Glutamatergic neuron (in vitro differentiated cells): Measurements from ENCODE around the gene GTF2F1. TPM values are rescaled to one million over a fixed set of nuclear protein-coding genes. Genes with fewer than 3 reads are reported as not detected.

Experiments
- DNase-seq: peaks from one replicate; pipeline ENCODE4 v3.0.0; 2022
- H3K27ac Mint-ChIP-seq: one replicate; pipeline ENCODE4 v1.8.0; 2020; ENCODE audit warnings: mild to moderate bottlenecking, mixed read lengths, inconsistent platforms; ENCODE audit not compliant: unreplicated experiment
- H3K27me3 Mint-ChIP-seq: one replicate; pipeline ENCODE4 v1.8.0; 2020; ENCODE audit warnings: mild to moderate bottlenecking, moderate library complexity, mixed read lengths, inconsistent platforms; ENCODE audit not compliant: unreplicated experiment
- H3K36me3 Mint-ChIP-seq: one replicate; pipeline ENCODE4 v1.8.0; 2020; ENCODE audit warnings: mild to moderate bottlenecking, mixed read lengths, inconsistent platforms; ENCODE audit not compliant: unreplicated experiment
- H3K4me1 Mint-ChIP-seq: one replicate; pipeline ENCODE4 v1.8.0; 2020; ENCODE audit warnings: mild to moderate bottlenecking, low read depth, mixed read lengths, inconsistent platforms; ENCODE audit not compliant: unreplicated experiment
- H3K4me3 Mint-ChIP-seq: one replicate; pipeline ENCODE4 v1.8.0; 2020; ENCODE audit warnings: mild to moderate bottlenecking, mixed read lengths, inconsistent platforms; ENCODE audit not compliant: unreplicated experiment
- H3K9me3 Mint-ChIP-seq: one replicate; pipeline ENCODE4 v1.8.0; 2020; ENCODE audit warnings: mild to moderate bottlenecking, moderate library complexity, mixed read lengths, inconsistent platforms; ENCODE audit not compliant: unreplicated experiment
- total RNA-seq: library from RNA; stranded (reverse); fragmentation: NEBNext Ultra II Directional; extraction: Animal tissue kit (Norgen Biotek cat#: 25700); gene quantifications from one replicate; pipeline ENCODE4 v1.2.1, GENCODE V29; 2021; ENCODE audit not compliant: unreplicated experiment
- TF ChIP-seq, protein P1 (sequence below): fragments of 200-600 bp; sonication (generic); IDR thresholded peaks from one replicate; pipeline ENCODE4 v1.5.0; 2021; ENCODE audit not compliant: partially characterized antibody, unreplicated experiment

The GTF2F1 gene
- total RNA-seq, 1 donor from 2014 or later, result 56.0 TPM

DNA sequence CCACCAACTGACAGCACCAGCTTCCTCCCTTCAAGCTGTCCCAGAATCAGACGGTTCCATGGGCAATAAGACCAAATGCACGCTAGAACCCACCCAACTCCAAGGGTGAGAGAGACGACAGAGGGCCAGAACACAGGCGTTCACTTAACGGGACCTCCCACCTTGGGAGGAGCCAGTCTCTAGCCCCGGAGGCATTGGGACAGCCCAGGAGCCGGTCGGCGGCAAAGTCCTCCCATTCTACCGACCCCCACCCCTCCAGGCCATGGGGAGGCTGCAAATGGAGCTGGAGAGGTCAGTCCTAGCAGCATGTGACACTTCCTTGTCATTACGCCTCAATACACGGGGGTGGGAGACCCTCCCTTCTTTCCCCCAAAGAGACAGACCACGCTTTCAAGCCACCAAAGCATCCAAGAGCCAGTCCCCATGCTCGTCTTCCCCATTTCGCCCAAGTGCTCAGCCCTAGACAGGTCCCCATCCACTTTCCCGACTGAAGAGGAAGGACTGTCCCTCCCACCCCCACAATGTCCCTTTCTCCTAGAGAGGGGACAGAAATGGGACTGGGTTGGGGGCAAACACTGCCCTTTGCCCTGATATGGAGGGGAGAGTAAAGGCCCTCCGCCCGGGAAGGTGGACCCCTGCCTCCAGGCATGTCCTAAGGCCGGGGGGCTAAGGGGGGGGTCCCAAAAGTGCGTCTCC, 30.7 kb upstream of the GTF2F1 start:
- TF ChIP-seq, protein P1, sequence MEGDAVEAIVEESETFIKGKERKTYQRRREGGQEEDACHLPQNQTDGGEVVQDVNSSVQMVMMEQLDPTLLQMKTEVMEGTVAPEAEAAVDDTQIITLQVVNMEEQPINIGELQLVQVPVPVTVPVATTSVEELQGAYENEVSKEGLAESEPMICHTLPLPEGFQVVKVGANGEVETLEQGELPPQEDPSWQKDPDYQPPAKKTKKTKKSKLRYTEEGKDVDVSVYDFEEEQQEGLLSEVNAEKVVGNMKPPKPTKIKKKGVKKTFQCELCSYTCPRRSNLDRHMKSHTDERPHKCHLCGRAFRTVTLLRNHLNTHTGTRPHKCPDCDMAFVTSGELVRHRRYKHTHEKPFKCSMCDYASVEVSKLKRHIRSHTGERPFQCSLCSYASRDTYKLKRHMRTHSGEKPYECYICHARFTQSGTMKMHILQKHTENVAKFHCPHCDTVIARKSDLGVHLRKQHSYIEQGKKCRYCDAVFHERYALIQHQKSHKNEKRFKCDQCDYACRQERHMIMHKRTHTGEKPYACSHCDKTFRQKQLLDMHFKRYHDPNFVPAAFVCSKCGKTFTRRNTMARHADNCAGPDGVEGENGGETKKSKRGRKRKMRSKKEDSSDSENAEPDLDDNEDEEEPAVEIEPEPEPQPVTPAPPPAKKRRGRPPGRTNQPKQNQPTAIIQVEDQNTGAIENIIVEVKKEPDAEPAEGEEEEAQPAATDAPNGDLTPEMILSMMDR, result no peak
- peaks cover 12% of the 10 kb centered on the region for H3K9me3 Mint-ChIP-seq
- peak overlapping the region; percentile 71 for H3K27ac Mint-ChIP-seq
- peaks cover 17% of the 10 kb centered on the region for H3K4me1 Mint-ChIP-seq
- H3K27me3 Mint-ChIP-seq, result peaks cover 11% of the 10 kb centered on the region
- H3K36me3 Mint-ChIP-seq, result no peaks in the 10 kb centered on the region
- peak overlapping the region; percentile 91 for H3K4me3 Mint-ChIP-seq
- DNase-seq, result peak; percentile 73

DNA sequence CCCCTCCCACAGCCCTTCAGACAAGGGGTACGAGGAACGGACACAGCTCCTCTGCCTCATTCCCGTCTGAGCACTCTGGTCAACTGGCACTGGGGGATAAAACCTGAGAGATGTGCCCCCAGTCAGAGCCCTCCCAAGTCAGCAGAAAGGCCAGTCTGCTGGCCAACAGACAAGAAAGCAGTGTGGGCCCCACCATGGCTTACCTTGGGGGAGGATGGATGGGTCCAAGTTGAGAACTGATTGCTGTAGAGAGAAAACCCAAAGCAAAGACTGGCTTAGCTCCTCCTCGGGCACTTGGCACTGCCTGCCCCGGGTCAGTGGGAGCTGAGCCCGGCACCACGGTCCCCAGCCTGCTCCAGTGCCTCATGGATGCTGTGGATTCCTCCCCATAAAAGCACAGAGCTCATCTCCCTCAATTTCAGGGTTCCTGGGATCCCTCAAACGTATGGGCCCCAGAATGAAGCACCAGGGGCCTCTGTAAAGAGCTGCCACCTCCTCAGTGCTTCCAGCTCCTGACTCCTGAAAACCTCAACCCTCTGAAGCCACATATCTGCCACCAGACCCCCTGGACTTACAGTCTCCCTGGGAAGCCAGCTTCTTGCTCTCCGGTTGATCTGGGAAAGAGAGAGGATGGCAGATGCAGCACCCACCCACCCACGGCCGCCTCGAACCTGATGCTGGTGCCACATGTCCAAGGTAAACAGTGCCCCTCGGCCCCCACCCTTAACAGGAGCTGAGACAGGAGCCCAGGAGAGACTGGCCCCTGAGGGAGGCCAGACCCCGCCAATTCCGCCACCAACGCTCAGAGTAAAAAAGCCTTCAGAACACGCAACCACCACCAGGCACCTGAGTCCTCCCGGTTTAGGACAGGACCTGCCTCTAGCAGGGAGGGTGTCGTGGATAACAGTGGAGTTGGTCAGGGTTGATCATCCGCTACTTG, 28.4 kb upstream of the GTF2F1 start:
- no peak for DNase-seq
- peak overlapping the region; percentile 52 for H3K27ac Mint-ChIP-seq
- peak overlapping the region; percentile 91 for H3K4me3 Mint-ChIP-seq
- TF ChIP-seq, protein P1, result no peak
- H3K36me3 Mint-ChIP-seq, result no peaks in the 10 kb centered on the region
- H3K4me1 Mint-ChIP-seq, result peaks cover 17% of the 10 kb centered on the region
- H3K27me3 Mint-ChIP-seq, result peaks cover 11% of the 10 kb centered on the region
- H3K9me3 Mint-ChIP-seq, result peaks cover 9% of the 10 kb centered on the region

DNA sequence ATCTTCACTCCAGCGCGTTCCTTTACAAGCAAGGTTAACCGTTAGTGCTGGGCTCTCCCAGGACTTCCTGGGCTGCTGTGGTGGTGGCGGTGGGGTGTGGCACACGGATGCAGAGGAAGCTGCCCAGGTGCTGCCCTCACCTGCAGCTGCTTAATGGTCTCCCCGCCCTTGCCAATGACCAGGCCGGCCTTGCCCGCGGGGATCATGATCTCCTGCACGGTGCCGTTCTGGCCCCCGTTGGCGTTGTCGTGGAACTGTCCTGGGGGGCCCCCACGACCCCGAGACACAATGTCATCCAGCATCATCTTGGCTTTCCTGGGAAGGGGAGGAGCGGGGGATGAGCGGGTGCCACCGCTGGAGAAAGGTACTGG, 25.6 kb upstream of the GTF2F1 start:
- H3K27me3 Mint-ChIP-seq, result peaks cover 3% of the 10 kb centered on the region
- H3K27ac Mint-ChIP-seq, result no peak overlapping the region
- H3K36me3 Mint-ChIP-seq, result no peaks in the 10 kb centered on the region
- H3K4me3 Mint-ChIP-seq, result no peak overlapping the region
- H3K4me1 Mint-ChIP-seq, result peaks cover 14% of the 10 kb centered on the region
- H3K9me3 Mint-ChIP-seq, result peaks cover 4% of the 10 kb centered on the region
- TF ChIP-seq, protein P1, result no peak
- no peak for DNase-seq

DNA sequence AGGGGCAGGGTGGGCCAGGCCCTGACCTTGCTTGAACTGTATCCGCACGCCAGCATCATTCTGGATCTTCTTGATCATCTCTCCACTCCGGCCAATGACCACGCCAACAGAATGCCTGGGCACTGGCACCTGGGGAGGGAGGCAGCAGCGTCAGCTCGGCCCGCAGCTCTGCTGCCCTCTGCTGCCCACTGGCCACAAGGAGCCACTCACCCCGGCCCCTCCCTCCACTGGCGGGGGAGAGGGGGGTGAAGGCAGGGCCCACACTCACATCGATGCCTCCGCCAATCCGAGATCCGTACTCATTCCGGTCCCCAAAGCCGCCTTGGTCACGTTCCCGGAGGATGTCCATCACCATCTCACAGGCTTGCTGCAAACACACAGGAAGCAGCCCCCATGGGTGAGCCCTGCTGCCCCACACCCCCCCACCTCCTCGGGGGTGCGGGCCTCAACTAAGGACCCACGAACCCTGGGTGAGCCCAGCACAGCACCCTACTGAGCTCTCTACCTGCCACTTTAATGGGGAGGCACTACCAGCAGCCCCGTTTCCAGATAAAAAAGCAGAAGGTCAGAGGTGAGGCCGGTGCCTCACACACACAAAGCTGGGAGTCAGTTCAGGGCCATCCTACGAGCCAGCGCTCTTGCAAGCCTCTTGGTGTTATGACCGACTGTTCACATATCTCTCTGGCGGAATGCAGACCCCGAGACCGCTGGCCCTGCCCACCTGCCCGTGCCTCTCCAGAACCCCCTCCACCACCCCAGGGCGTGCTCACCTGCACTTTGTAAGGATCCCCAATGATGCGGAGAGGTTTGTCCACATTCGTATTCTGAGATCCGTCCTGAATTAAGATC, 25.0 kb upstream of the GTF2F1 start:
- Mint-ChIP-seq H3K4me3 (no peak overlapping the region), H3K36me3 (no peaks in the 10 kb centered on the region), H3K27me3 (peaks cover 3% of the 10 kb centered on the region), H3K4me1 (peaks cover 10% of the 10 kb centered on the region), H3K27ac (no peak overlapping the region), H3K9me3 (peaks cover 4% of the 10 kb centered on the region)
- TF ChIP-seq, protein P1, result no peak
- DNase-seq, result no peak
